SW 1271 (cell line): Measurements from ENCODE around the gene SPECC1L.

Source experiments
- DNase-seq, 2 experiments: peaks; one replicate each; lab custom pipeline; 2025; lab: John Stamatoyannopoulos, UW

The SPECC1L gene

DNA sequence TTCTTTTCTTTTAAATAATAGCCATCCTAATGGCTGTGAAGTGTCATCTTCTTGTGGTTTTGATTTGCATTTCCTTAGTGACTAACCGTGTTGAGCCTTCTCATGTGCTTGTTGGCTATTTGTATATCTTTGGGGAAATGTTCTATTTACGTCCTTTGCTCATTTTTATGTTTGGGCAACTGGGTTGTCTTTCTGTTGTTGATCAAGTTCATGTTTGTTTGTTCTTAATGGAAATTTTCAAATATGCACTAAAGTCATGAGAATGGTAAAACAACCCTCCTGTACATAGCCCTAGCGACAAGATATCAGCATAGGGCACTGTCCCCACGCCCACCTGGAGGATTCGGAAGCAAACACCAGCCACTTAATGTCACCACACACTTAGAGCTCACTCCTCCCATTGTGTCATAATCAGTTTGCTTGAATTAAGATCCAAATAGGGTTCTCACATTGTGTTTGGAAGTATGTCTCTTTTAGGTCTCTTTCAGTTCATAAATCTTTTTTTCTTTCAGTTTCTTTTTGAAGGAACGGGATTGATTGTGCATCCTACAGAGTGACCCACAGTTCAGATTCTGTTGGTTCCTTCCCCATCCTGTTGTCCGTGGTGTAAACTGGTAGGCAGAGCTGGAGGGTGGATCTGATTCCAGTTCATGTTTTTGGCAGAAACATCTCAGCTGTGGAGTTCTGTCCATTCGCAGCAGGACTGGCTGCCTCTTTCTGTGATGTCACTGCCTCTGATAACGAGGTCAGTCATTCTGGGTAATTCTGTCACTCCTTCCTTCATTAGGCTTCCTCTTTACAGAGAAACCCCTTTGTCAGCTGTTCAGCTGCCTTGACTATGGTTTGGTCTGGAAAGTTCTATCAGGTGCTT, 130.3 kb downstream of the SPECC1L start:
- no peak for DNase-seq

GRCh38 chr22:24401931-24402367, 131.3 kb downstream of the SPECC1L start:
- no peak for DNase-seq

DNA sequence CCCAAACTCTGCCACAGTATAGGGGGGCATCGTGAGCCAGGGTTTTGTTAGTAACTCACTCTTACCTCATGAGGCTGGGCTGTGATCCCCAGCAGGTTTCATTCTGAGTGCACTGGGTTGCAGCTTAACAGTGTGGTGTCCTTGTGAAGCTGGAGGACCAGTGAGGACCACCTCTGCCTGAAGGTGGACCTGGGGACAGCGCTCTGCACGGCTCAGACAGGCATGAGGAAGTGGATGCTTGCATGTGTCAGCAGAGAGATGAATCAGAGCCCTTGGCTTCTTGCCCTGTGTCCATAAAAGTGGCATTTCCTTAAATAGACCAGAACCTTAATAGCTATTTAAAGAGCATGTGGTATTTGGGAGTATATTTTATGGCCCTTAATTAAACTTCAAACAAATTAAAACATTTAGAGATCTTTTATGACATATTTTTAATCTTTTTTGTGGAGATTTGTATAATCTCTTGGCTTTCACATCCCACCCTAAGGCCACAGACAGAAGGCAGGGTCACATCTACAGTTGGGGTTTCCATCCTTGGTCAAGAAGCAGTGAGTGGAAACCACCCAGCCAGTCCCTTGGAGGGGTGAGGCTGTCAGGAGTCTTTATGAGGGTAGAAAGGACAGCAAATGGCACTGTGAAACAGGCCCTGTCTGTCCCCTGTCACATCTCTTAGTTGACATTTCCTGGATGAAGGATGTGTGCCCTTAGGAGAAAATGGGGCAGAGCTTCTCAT, 132.0 kb downstream of the SPECC1L start:
- DNase-seq: peak in 1 of 2 experiments; percentile 74

- DNase-seq: no peak
These were observed 132.7 kb downstream of the SPECC1L start for GRCh38 chr22:24403346-24403745.

GRCh38 chr22:24404561-24405275, 134.1 kb downstream of the SPECC1L start:
- DNase-seq: no peak

GRCh38 chr22:24405631-24406321, 135.1 kb downstream of the SPECC1L start:
- DNase-seq: no peak

DNA sequence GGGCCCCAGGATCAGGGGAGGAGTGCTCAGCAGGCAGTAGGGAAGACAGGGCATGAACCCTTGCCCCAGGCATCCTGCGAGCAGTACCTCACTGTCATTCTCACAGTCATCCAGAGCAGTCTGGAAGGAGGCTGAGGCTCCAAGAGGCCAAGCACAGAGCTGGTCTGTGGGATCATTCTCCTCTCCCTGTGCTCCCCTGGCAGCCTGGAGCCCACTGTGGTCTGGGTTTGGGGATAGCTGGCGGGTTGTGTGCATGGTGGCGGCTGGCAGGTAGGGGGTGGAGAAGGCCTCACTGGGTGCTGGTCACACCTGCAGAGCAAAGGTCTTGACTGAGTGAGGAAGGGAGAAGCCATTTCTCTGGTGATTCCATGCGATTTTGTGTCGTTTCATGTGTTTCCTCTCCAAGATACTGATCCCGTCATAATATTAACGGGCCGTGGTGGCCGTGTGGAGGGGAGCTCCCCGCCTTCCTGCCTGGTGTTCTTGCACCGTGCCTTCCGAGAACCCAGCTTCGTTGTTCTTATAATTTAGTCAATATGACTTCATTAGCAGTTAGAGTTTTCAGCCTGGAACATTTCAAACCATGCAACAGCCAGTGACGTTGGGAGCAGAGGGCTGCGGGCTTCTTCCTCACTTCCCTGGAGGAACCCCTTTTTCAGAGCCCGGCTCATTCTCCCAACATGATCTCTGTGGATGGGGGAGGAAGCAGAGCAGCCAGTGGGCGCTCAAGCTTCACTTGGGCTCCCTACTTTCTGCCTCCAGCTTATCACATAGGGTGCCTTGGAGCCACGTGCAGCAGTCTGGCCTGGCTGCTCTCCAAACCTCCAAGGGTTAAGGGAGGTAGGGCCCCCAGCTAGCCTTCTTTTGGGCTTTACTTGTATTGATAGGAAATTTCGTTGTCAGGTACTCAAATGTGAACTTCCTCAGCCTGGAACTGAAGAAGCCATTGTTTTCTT, 136.0 kb downstream of the SPECC1L start:
- DNase-seq: no peak

GRCh38 chr22:24407278-24407665, 136.6 kb downstream of the SPECC1L start:
- no peak for DNase-seq

DNA sequence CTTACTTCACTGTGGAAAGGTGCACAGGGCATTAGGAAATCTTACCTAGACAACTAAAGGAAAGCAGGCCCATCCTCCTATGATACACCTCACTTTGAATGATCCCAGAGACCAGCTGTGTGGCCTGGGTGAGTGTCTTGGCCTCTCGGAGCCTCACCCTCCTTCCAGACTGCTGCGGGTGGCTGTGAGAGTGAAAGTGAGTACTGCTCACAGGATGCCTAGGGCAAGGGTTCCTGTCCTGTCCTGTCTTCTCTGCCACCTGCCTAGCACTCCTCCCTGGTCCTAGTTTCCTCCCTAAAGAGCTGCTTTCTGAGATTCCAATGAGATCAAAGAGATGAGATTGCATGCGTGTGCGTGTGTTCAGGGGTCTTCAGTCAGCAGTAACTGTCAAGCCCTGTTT, 137.3 kb downstream of the SPECC1L start:
- DNase-seq: no peak

- no peak for DNase-seq
These were observed 138.0 kb downstream of the SPECC1L start for GRCh38 chr22:24408630-24409029.

GRCh38 chr22:24409707-24410106, 139.1 kb downstream of the SPECC1L start:
- DNase-seq: no peak

GRCh38 chr22:24410110-24410856, 139.7 kb downstream of the SPECC1L start:
- no peak for DNase-seq

DNA sequence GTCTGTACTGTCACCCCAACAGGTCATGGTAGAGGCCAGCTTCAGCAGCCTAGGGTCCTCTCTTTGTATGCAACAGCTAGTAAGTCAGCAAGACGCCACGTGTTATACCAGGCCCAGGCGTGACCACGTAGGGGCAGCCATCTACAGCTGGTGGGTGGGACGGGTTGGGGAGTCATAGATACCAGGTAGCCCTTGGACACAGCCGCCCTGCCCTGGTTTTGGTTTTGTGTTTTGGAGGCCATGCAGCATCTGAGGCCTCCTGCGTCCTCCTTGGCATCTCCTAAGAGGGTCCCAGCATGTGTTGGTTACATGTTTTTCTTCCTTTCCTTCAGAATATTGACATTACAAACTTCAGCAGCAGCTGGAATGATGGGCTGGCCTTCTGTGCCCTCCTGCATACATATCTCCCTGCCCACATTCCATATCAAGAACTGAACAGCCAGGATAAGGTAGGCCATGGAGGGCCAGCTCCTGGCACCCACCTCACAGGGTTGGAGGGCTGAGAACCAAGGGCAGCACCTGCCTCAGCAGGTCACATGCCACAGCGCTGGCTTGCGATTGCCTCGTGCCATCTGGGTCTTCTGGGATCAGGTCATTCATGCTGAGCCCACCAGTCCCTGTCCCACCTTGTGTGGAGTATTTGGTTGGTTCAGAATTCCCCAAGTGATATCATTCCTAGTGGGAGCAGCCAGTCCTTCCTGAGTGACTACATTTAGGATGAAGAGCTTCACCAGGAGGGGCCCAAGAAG, 140.8 kb downstream of the SPECC1L start:
- no peak for DNase-seq

GRCh38 chr22:24412274-24412673, 141.6 kb downstream of the SPECC1L start:
- DNase-seq: no peak

DNA sequence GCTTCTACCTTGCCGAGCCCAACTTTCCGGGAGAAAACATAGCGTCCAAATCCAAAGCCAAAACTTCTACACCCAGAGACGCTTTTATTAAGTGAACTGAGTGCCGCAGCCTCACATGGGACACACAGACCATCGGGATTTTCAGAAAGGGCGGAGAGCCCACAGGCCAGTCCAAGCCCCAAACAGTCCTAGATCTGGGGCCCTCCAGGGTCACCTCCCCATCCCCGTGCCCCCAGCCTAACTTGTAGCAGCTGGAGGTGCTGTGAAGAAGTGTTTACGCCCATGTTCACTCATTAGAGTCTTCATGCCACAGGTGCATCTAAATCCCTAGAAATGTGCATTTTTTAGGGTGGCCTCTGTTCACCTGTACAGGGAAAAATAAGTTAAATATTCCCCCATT, 142.6 kb downstream of the SPECC1L start:
- no peak for DNase-seq

DNA sequence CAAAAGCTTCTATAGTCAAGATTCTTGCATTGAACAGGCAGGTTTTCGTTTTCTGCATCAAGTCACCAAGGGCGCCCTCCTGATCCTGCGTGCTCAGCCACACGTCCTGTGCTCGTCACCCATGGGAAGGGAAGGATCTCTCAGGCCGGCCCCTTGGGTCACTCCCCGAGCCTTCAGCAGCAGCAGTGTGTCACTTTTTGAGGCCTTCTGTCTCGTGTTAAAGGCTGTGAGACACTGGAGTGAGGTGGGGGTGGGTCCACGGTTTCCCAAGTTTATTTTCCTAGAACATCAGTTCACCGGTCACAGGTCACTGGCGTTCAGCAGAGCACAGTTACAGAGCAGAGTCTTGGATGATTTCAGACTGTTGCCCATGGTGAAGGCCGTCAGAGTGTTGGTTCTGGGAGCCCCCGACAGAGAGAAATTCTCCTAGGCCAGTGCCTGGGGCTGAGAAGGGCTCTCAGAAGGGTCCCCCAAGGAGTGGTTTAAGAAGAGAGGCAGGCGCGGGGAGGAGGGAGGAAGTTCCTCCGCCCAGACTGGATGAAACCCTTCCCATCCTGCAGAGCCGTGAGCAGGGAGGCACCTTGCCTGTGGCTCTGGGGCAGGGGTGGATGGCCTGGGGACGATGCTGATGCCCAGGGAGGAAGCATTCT, 143.2 kb downstream of the SPECC1L start:
- DNase-seq: no peak

DNA sequence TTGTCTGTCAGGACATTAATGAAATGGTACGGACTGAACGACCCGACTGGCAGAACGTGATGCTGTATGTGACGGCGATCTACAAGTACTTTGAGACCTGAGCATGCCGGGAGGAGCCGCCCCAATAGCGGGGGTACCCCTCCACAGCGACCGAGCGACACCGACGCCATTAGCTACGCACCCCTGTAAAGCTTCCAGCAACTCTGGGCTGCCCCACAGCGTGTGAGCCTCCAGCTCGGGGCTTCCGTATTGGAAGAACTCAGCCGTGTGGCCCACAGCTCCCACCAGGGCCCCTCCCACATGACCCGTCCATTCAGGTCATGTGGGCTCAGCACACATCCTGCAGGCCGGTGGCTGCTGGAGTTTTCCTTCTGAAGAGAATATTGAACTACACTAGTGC, 143.9 kb downstream of the SPECC1L start:
- DNase-seq: no peak

DNA sequence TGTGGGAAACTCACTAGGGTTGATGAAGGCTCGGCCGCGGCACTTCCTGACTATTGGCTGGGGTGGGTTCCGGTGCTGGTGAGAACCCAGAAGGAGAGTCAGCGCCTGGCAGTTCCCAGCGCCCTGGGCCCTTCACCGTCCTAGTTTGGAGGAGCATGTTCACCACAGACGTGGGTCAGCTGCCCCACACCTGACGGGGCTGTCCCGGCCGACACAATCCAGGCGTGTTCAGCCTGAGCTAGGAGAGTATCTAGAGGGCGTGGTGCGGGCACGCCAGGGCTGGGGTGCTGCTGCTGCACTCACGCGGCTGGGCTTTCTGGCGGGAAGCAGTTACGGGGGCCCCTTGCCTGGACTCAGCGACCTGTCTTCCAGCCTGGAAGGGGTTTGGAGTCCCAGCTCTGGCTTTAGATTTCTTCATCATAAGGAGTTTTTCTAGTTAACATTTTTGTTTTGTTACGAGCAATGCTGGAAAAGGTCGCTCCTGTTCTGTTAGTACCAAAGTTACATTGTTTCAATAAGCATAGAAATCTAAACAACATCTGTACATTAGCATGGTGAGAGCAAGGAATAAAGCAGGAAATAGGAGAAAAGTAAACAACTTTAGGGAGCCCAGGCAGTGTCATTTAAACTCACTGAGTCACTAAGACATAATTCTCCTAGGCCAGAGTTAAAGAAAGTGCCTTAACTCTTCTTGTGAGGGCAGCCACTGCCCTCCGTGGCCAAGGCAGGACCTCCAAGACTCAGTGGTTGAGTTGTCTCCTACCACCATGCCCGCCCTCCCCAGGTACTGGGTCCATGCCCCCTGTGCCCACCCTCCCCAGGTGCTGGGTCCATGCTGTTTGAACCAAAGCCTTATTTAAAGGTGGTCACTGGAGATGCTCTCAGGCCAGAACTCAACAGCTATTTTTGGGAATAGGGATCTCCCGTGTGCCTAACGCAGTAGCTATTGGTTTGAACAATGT, 144.6 kb downstream of the SPECC1L start:
- no peak for DNase-seq
